Panc1 (cell line): ENCODE measurements around the gene SFXN3. TPM values are rescaled to one million over a fixed set of nuclear protein-coding genes. Genes with fewer than 3 reads are reported as not detected.
A peak's percentile ranks its signal among the peaks of the same experiment; 100 is the strongest.

Experiments
- ATAC-seq: fragments of 200-7000 bp; cut with Tn5 transposase; 2 replicates; pipeline ENCODE4 v1.9.1; 2020; ENCODE audit warnings: mild to moderate bottlenecking, moderate library complexity
- BruUV-seq: library from RNA; stranded (reverse); fragments of 400-500 nt; replicated peaks from 2 replicates; lab custom pipeline; 2021; lab: Mats Ljungman, UMichigan
- CTCF ChIA-PET: fragments of 300-600 bp; sonication (Branson Sonifier 250); formaldehyde crosslinking; loops from one replicate; lab custom pipeline; 2022; ENCODE audit warnings: antibody characterized with exemption; lab: Charles Lee
- POLR2A ChIA-PET: fragments of 300-600 bp; sonication (Branson Sonifier 250); formaldehyde crosslinking; loops from one replicate; lab custom pipeline; 2022; ENCODE audit warnings: antibody characterized with exemption; lab: Charles Lee
- DNase-seq: peaks from one replicate; pipeline ENCODE4 v3.0.0-alpha.2; 2010; ENCODE audit warnings: low read depth, low spot score
- H3K27ac ChIP-seq: 2 replicates; pipeline ENCODE4 v1.5.1; 2011; ENCODE audit warnings: mild to moderate bottlenecking, low read length, inconsistent platforms
- H3K27me3 ChIP-seq: fragments of 200-500 bp; sonication (Bioruptor generic); 2 replicates; pipeline ENCODE4 v1.6.0; 2014; ENCODE audit warnings: low read length, inconsistent platforms; ENCODE audit not compliant: control insufficient read depth, insufficient read depth
- H3K36me3 ChIP-seq: fragments of 200-500 bp; sonication (Bioruptor generic); 2 replicates; pipeline ENCODE4 v1.5.1; 2014; ENCODE audit warnings: inconsistent platforms, mild to moderate bottlenecking, low read length, moderate library complexity; ENCODE audit not compliant: control insufficient read depth, insufficient read depth
- H3K4me1 ChIP-seq: 2 replicates; pipeline ENCODE4 v1.5.1; 2011; ENCODE audit warnings: inconsistent platforms, mild to moderate bottlenecking, low read length, moderate library complexity; ENCODE audit not compliant: control insufficient read depth, insufficient read depth
- H3K4me3 ChIP-seq, 2 experiments: 2 replicates each; pipeline ENCODE4 v1.5.1; 2011 to 2012; ENCODE audit warnings: low read depth in 2 of 2, low read length in 2 of 2, mild to moderate bottlenecking in 2 of 2, inconsistent platforms in 1 of 2, moderate library complexity in 1 of 2
- H3K9me3 ChIP-seq: fragments of 200-500 bp; sonication (Bioruptor generic); 2 replicates; pipeline ENCODE4 v1.5.1; 2014; ENCODE audit warnings: low read depth, mild to moderate bottlenecking, inconsistent platforms, low read length, moderate library complexity; ENCODE audit not compliant: control insufficient read depth, insufficient read depth
- CTCF ChIP-seq: fragments of 450-650 bp; IDR thresholded peaks from 2 replicates; pipeline ENCODE4 v1.5.1; 2017; ENCODE audit warnings: mild to moderate bottlenecking
- POLR2AphosphoS5 ChIP-seq: IDR thresholded peaks from 2 replicates; pipeline ENCODE4 v1.6.1; 2012; ENCODE audit warnings: mild to moderate bottlenecking, low read depth, low read length, moderate library complexity
- REST ChIP-seq, 2 experiments: IDR thresholded peaks; 2 replicates each; pipeline ENCODE4 v1.6.1; 2011 to 2012; ENCODE audit warnings: low read depth in 2 of 2, control low read depth in 1 of 2, low read length in 1 of 2, mild to moderate bottlenecking in 1 of 2, moderate library complexity in 1 of 2; ENCODE audit not compliant: insufficient read depth in 1 of 2
- SIN3A ChIP-seq: IDR thresholded peaks from 2 replicates; pipeline ENCODE4 v1.6.1; 2012; ENCODE audit warnings: low read depth, mild to moderate bottlenecking, low read length, moderate library complexity, borderline replicate concordance; ENCODE audit not compliant: insufficient read depth
- TCF7L2 ChIP-seq: IDR thresholded peaks from 2 replicates; pipeline ENCODE4 v1.6.1; 2011; ENCODE audit warnings: mild to moderate bottlenecking, low read depth, low read length, inconsistent platforms
- in situ Hi-C: cut with HindIII; loops from 2 replicates; pipeline ENCODE4 v1.10.0; 2016; ENCODE audit warnings: low sequenced_read_pairs, low pct_unique_long_range_greater_than_20kb
- intact Hi-C: fragments of 100-400 bp; cut with micrococcal nuclease; formaldehyde crosslinking; loops from one replicate; pipeline ENCODE4 v1.10.0; 2022; ENCODE audit not compliant: unreplicated experiment
- total RNA-seq: library from RNA; stranded (reverse); gene quantifications from one replicate; pipeline ENCODE4 v1.2.1, GENCODE V29; 2021; ENCODE audit not compliant: unreplicated experiment

SFXN3 gene
- total RNA-seq, 1 experiment from 2014 or later, result 15.3 TPM

GRCh38 chr10:101073631-101074030 is 42.6 kb downstream of the SFXN3 start:
- no peak for ATAC-seq
- CTCF ChIA-PET, result interaction anchor here (0.6 to 1.7 kb wide), 4 partner anchors 24 to 703 kb away, joined by 3 to 18 read pairs (median 6); no protein-coding TSS in a partner anchor
- Histone ChIP-seq H3K4me1 (no peaks in the 10 kb centered on the region), H3K36me3 (no peaks in the 10 kb centered on the region), H3K27ac (no peak overlapping the region), H3K4me3 (no peak overlapping the region), H3K27me3 (peaks cover 2% of the 10 kb centered on the region; the same call in 1 of the 2 replicates), H3K9me3 (no peaks in the 10 kb centered on the region)
- intact Hi-C loops, result no loop called here
- TF ChIP-seq REST (IDR thresholded peaks at IDR 0.05; ENCODE audit: insufficient read depth in 1 of 2, low read depth in 2 of 2, low read length in 1 of 2) (no peak), POLR2AphosphoS5 (no peak), SIN3A (no peak), TCF7L2 (no peak), CTCF (no peak; the same call in 1 of the 2 replicates)
- POLR2A ChIA-PET, result interaction anchor here (1.0 kb wide), 1 partner anchor 68 kb away, joined by 3 read pairs; no protein-coding TSS in a partner anchor
- DNase-seq, result no peak
- in situ Hi-C loops, result no loop called here
- no TSS peak for BruUV-seq

GRCh38 chr10:101075775-101076174 is 44.7 kb downstream of the SFXN3 start:
- no peak overlapping the region for H3K27ac ChIP-seq
- in situ Hi-C loops, result no loop called here
- CTCF ChIA-PET, result interaction anchor here (0.6 to 1.2 kb wide), 3 partner anchors 9 to 20 kb away, joined by 3 to 6 read pairs (median 4); no protein-coding TSS in a partner anchor
- H3K27me3 ChIP-seq, result peaks cover 3% of the 10 kb centered on the region
- no peak overlapping the region for H3K4me3 ChIP-seq
- POLR2A ChIA-PET, result interaction anchor here (0.5 to 0.6 kb wide), 2 partner anchors 56 to 511 kb away, joined by 3 to 5 read pairs; no protein-coding TSS in a partner anchor
- H3K36me3 ChIP-seq, result no peaks in the 10 kb centered on the region
- intact Hi-C loops, result no loop called here
- BruUV-seq, result no TSS peak
- DNase-seq (no peak), ATAC-seq (0 out of 2 replicates have a peak, but pooled peaks have one; percentile 20)
- H3K4me1 ChIP-seq, result no peaks in the 10 kb centered on the region
- TF ChIP-seq REST (IDR thresholded peaks at IDR 0.05; ENCODE audit: insufficient read depth in 1 of 2, low read depth in 2 of 2, low read length in 1 of 2) (no peak), CTCF (no peak), SIN3A (no peak), TCF7L2 (no peak), POLR2AphosphoS5 (no peak)
- H3K9me3 ChIP-seq, result no peaks in the 10 kb centered on the region
